HG02840 (cell line): Measurements from ENCODE around the gene CDH3.

Experiments used
- ATAC-seq: cut with Tn5 transposase; IDR thresholded peaks from one replicate; pipeline ENCODE4 v1.9.1; 2021; ENCODE audit warnings: mild to moderate bottlenecking, moderate library complexity, moderate number of reproducible peaks; ENCODE audit not compliant: unreplicated experiment, low FRiP score

Gene CDH3

GRCh38 chr16:68646953-68647659, 2.0 kb downstream of the CDH3 start:
- no peak for ATAC-seq

- ATAC-seq = no peak
These were observed 6.0 kb downstream of the CDH3 start for GRCh38 chr16:68651136-68651535.

- no peak for ATAC-seq
These were observed 7.5 kb downstream of the CDH3 start for GRCh38 chr16:68652659-68653058.

GRCh38 chr16:68655806-68656205, 10.7 kb downstream of the CDH3 start:
- ATAC-seq = no peak

GRCh38 chr16:68656751-68657150, 11.6 kb downstream of the CDH3 start:
- no peak for ATAC-seq

GRCh38 chr16:68658341-68658973, 13.3 kb downstream of the CDH3 start:
- no peak for ATAC-seq

GRCh38 chr16:68658974-68659360, 13.9 kb downstream of the CDH3 start:
- ATAC-seq = no peak

- ATAC-seq = no peak
These were observed 14.6 kb downstream of the CDH3 start for GRCh38 chr16:68659412-68660358.

GRCh38 chr16:68660359-68660795, 15.3 kb downstream of the CDH3 start:
- ATAC-seq = no peak

GRCh38 chr16:68662035-68662434, 16.9 kb downstream of the CDH3 start:
- ATAC-seq = no peak

- no peak for ATAC-seq
These were observed 19.2 kb downstream of the CDH3 start for GRCh38 chr16:68664297-68664696.

- ATAC-seq = no peak
These were observed 20.4 kb downstream of the CDH3 start for GRCh38 chr16:68665501-68665900.

GRCh38 chr16:68668266-68668665, 23.2 kb downstream of the CDH3 start:
- no peak for ATAC-seq

GRCh38 chr16:68676113-68676860, 31.2 kb downstream of the CDH3 start:
- ATAC-seq = no peak

- no peak for ATAC-seq
These were observed 35.9 kb downstream of the CDH3 start for GRCh38 chr16:68681038-68681437.

- ATAC-seq = no peak
These were observed 40.8 kb downstream of the CDH3 start for GRCh38 chr16:68685685-68686478.

GRCh38 chr16:68686905-68687304, 41.8 kb downstream of the CDH3 start:
- no peak for ATAC-seq

GRCh38 chr16:68689921-68690320, 44.8 kb downstream of the CDH3 start:
- no peak for ATAC-seq

- ATAC-seq = no peak
These were observed 50.5 kb downstream of the CDH3 start for GRCh38 chr16:68695575-68695974.

GRCh38 chr16:68696514-68696913, 51.4 kb downstream of the CDH3 start:
- no peak for ATAC-seq
